Heart right ventricle (tissue), 16 donors: ENCODE results near the gene EFNA5. TPM values are rescaled to one million over a fixed set of nuclear protein-coding genes. Genes with fewer than 3 reads are reported as not detected.

ENCODE experiments used
- ATAC-seq, 8 donors: fragments of 200-7000 bp; cut with Tn5 transposase; one replicate each; pipeline ENCODE4 v1.9.1; 2020; ENCODE audit warnings: mild to moderate bottlenecking in 8 of 8, moderate library complexity in 8 of 8, moderate number of reproducible peaks in 1 of 8
- DNase-seq, 2 donors: peaks; one replicate each; pipeline ENCODE4 v3.0.0-alpha.2; 2020
- H3K27ac ChIP-seq, 10 donors: fragments of 200-600 bp; sonication (generic) in 2 of 10; one replicate each; pipeline versions ENCODE4 v1.5.0 to v1.8.0; 2020 to 2022; ENCODE audit warnings: mild to moderate bottlenecking in 3 of 10
- H3K27me3 ChIP-seq, 7 donors: fragments of 200-600 bp; one replicate each; pipeline ENCODE4 v1.8.0; 2021 to 2022; ENCODE audit warnings: mild to moderate bottlenecking in 2 of 7
- H3K36me3 ChIP-seq, 9 donors: fragments of 200-600 bp; sonication (generic) in 1 of 9; one replicate each; pipeline versions ENCODE4 v1.5.0 to v1.8.0; 2020 to 2022; ENCODE audit warnings: mild to moderate bottlenecking in 2 of 9
- H3K4me1 ChIP-seq, 9 donors: fragments of 200-600 bp; sonication (generic) in 1 of 9; one replicate each; pipeline versions ENCODE4 v1.5.0 to v1.8.0; 2020 to 2022; ENCODE audit warnings: mild to moderate bottlenecking in 4 of 9
- H3K4me3 ChIP-seq, 10 donors: fragments of 200-600 bp; sonication (generic) in 2 of 10; one replicate each; pipeline versions ENCODE4 v1.5.0 to v1.8.0; 2020 to 2022; ENCODE audit warnings: mild to moderate bottlenecking in 7 of 10, moderate library complexity in 2 of 10
- H3K9me3 ChIP-seq, 11 donors: fragments of 200-600 bp in 10 of 11; sonication (generic) in 2 of 11; one replicate each; pipeline versions ENCODE4 v1.5.0 to v1.8.0; 2013 to 2022; ENCODE audit warnings: mild to moderate bottlenecking in 2 of 11, control low read depth in 1 of 11, moderate library complexity in 1 of 11
- WGBS, 2 donors: extraction: QIAGEN DNeasy Blood & Tissue Kit; methylation state at CpG; one replicate each; pipeline ENCODE4 v1.1.7; 2013; ENCODE audit warnings: inconsistent platforms in 1 of 2; 5-methylcytosine and 5-hydroxymethylcytosine counted together
- intact Hi-C, 10 donors: fragments of 100-400 bp; cut with DNase I; formaldehyde crosslinking; loops; one replicate each; pipeline versions ENCODE4 v1.11.1 to v1.14.2; 2022
- polyA plus RNA-seq, 2 donors: library from polyadenylated mRNA; stranded (reverse); fragments of 200-250 nt; gene quantifications; one replicate each; pipeline ENCODE4 v1.2.3, GENCODE V29; 2013
- total RNA-seq, 10 donors: library from RNA; stranded (reverse); fragmentation: NEBNext Ultra II Directional in 3 of 10; extraction: Animal tissue kit (Norgen Biotek cat#: 25700) in 3 of 10; gene quantifications; one replicate each; pipeline versions ENCODE4 v1.2.1 to v1.2.4, GENCODE V29; 2021 to 2023
- TF ChIP-seq, protein P1 (sequence below), 9 donors: fragments of 200-600 bp; sonication (generic) in 2 of 9; IDR thresholded peaks; one replicate each; pipeline versions ENCODE4 v1.5.0 to v1.8.0; 2021 to 2022; ENCODE audit warnings: antibody characterized with exemption in 9 of 9, mild to moderate bottlenecking in 5 of 9, moderate library complexity in 1 of 9
- donor health status: Arrhythmogenic right ventricular cardiomyopathy.
- donor health status: ischemic (EF 13 %, LVEDD 7.1; RV severe dilation, severe dysfunction).
- donor health status: healthy with polysubstance abuse.
- donor health status: DM: no; HTN: yes; CAD: no.
- donor health status: DM: no; HTN: no; CAD: no.
- donor health status: ischemic (EF 25% LVEDD 6.9; RV normal size, moderate dysfunction).
- donor health status: ischemic (EF 25% LVEDD 5.7; RV mildly dilated, moderate dysfunction).
- donor health status: healthy.
- donor health status: DM: yes; HTN: yes; CAD: no.
- donor health status: Ischemic cardiomyopathy.
- donor health status: ischemic (EF 35%, LVEDD 5.7; RV mildly dilated, moderate dysfunction).
- donor health status: nonischemic (EF 11% LVEDD 7.7; RV severe dilation, severe dysfunction).
- donor health status: DM: yes; HTN: yes; CAD: no.
- donor health status: PGD.
- donor health status: ischemic (EF 29% LVEDD 5.4; RV normal size, mild dysfunction).
- donor health status: nonischemic (EF 23%, LVEDD 6.1; RV moderate dilation, normal function).

EFNA5 gene
- total and polyA plus RNA-seq, 12 donors, result 6.9 to 49.4 (median 33.9) TPM

DNA sequence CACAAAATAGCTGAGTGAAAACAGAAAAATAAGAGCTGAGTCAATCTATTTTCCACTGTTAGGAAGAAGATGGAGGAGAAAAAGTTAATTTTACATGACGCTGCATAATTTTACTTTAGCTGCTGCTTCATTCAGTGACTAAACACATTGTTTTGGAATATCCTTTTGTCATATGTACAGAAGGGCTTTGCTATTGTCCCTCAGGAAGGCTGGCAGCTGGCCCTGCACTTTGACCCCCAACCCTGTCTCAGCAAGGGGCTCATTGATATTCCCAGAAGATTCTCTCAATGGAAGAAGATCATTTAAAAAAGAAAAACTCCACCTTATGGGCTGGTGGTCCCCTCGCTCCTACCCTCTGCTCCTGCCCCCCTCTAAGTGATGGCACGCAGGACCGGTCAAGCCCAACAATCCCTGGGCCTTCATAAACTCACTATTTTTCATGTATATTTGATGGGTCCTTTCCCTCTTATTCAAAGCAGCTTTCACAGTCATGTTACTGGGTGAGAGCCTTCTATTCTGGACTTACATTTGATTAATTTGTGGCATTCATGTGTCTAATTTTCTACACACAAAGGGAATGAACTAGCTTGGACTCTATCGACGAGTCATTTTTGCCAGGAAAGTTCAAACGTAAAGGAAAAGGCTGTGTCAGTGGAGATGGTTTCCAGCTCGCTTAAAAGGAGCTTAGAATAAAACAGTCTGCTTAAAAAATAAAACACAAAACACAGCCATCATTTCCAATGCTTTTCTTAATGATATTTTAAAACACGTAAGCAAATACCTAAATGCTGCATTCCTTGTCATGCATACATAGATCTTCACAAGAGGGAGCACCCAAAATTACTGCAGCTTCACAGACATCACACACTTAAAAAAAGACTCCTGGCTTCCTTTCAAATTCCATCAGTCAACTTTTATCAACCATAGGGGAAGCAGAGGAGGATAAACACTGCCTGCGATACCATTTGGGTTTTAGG is 104.7 kb downstream of the EFNA5 start:
- H3K9me3 ChIP-seq, result no peaks in the 10 kb centered on the region
- no peaks in the 10 kb centered on the region for H3K36me3 ChIP-seq
- H3K4me1 ChIP-seq, result peaks cover 0 to 40% (median 17%) of the 10 kb centered on the region in 9 donors
- H3K4me3 ChIP-seq, result no peak overlapping the region
- TF ChIP-seq, protein P1, sequence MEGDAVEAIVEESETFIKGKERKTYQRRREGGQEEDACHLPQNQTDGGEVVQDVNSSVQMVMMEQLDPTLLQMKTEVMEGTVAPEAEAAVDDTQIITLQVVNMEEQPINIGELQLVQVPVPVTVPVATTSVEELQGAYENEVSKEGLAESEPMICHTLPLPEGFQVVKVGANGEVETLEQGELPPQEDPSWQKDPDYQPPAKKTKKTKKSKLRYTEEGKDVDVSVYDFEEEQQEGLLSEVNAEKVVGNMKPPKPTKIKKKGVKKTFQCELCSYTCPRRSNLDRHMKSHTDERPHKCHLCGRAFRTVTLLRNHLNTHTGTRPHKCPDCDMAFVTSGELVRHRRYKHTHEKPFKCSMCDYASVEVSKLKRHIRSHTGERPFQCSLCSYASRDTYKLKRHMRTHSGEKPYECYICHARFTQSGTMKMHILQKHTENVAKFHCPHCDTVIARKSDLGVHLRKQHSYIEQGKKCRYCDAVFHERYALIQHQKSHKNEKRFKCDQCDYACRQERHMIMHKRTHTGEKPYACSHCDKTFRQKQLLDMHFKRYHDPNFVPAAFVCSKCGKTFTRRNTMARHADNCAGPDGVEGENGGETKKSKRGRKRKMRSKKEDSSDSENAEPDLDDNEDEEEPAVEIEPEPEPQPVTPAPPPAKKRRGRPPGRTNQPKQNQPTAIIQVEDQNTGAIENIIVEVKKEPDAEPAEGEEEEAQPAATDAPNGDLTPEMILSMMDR (IDR thresholded peaks at IDR 0.05), result no peak
- peak overlapping the region in 7 of 10 donors; percentile 3 to 75 (median 60) for H3K27ac ChIP-seq
- intact Hi-C loops, result no loop called here
- H3K27me3 ChIP-seq, result no peaks in the 10 kb centered on the region
- 42 to 44% methylated on average over 10 of the region's 10 CpGs for WGBS, 2 donors
- DNase-seq, result no peak
- ATAC-seq, result peak in 1 of 8 donors; percentile 28

DNA sequence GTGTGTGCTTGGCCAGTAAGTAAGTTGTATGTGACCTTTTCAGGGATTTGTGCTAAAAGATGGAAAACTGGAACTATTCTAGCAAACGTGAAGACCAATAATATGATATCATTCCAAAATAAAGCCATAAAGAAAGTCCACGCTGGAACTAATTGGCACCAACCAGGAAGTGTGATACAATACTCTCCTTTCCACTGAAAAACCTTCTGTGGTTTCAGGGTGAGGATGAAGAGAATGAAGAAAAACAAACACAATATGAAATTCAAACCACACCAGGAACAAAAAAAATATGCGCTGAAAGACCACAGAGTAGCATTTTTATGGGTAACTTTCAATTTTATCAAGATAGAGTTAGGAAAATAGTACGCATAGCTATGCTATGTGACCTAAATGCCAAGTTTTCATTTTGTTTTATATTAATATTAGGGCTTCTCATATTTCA is 105.8 kb downstream of the EFNA5 start:
- peaks cover 0 to 29% (median 9%) of the 10 kb centered on the region in 9 donors for H3K4me1 ChIP-seq
- TF ChIP-seq, protein P1 (IDR thresholded peaks at IDR 0.05), result no peak
- no peaks in the 10 kb centered on the region for H3K9me3 ChIP-seq
- no peak for ATAC-seq
- 77 to 81% methylated on average over 4 of the region's 4 CpGs for WGBS, 2 donors
- H3K36me3 ChIP-seq, result no peaks in the 10 kb centered on the region
- no peaks in the 10 kb centered on the region for H3K27me3 ChIP-seq
- H3K27ac ChIP-seq, result peak overlapping the region in 3 of 10 donors; percentile 4 to 75 (median 14)
- no peak overlapping the region for H3K4me3 ChIP-seq
- DNase-seq, result no peak
- intact Hi-C loops, result no loop called here

DNA sequence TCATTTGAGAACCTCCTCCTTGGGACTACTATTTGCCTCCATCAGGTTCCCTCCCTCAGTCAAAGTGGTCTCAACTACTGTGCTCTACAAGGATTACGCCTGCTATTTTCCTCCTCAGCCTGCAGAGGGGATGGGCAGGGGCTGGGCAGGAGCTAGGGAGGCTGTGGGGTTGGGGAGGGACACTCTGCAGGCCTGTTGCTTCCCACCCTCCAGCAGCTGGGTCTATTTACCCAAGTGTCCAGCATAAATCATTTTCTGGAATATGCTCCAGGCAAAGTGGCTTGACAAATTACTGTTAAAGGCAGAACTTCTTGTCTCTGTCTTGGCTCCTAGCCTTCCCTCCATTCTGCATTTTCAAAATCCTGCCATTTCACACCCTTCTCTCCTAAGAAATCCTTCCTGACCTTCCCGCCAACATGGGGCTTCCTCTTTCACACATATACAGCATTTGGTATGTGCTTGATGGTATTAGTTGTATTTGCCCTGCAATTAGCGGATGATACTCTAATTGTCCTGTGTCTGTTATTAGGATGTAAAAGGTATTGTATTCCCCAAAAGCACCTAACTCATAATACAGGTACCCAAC is 106.7 kb downstream of the EFNA5 start:
- intact Hi-C loops, result no loop called here
- peaks cover 0 to 28% (median 8%) of the 10 kb centered on the region in 9 donors for H3K4me1 ChIP-seq
- no peak for DNase-seq
- H3K9me3 ChIP-seq, result no peaks in the 10 kb centered on the region
- ATAC-seq, result no peak
- no peak overlapping the region for H3K4me3 ChIP-seq
- H3K36me3 ChIP-seq, result no peaks in the 10 kb centered on the region
- peak overlapping the region in 1 of 10 donors; percentile 14 for H3K27ac ChIP-seq
- WGBS, 2 donors, result 93 to 94% methylated on average over 3 of the region's 3 CpGs
- no peaks in the 10 kb centered on the region for H3K27me3 ChIP-seq
- TF ChIP-seq, protein P1 (IDR thresholded peaks at IDR 0.05), result no peak

DNA sequence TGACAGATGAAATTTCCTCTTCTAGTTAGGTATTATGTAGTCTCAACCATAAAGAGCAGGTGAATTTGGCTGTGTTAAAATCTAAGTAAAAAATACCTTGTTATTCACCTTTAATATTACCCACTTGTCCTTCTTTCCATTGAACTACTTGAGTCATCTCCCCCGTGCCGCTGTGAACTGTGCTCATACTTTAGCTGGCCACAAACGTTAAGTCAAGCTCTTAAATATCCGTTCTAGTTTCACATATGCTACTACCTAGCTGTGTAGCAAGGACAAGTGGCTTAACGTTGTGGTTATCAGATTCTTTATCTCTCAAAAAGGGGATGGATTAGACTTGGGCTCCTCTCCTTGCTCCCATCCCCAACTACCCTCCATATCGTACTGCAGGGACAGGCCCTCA is 110.4 kb downstream of the EFNA5 start:
- intact Hi-C loops, result no loop called here
- TF ChIP-seq, protein P1 (IDR thresholded peaks at IDR 0.05), result no peak
- ATAC-seq, result no peak
- Histone ChIP-seq H3K9me3 (no peaks in the 10 kb centered on the region), H3K27ac (no peak overlapping the region), H3K27me3 (no peaks in the 10 kb centered on the region), H3K4me3 (no peak overlapping the region), H3K4me1 (peaks cover 0 to 28% (median under 1%) of the 10 kb centered on the region in 9 donors), H3K36me3 (no peaks in the 10 kb centered on the region)
- DNase-seq, result no peak
- WGBS, 2 donors, result 75% methylated on average over 6 of the region's 6 CpGs
